Measurements from ENCODE around the gene PIK3C3.

The PIK3C3 gene

DNA sequence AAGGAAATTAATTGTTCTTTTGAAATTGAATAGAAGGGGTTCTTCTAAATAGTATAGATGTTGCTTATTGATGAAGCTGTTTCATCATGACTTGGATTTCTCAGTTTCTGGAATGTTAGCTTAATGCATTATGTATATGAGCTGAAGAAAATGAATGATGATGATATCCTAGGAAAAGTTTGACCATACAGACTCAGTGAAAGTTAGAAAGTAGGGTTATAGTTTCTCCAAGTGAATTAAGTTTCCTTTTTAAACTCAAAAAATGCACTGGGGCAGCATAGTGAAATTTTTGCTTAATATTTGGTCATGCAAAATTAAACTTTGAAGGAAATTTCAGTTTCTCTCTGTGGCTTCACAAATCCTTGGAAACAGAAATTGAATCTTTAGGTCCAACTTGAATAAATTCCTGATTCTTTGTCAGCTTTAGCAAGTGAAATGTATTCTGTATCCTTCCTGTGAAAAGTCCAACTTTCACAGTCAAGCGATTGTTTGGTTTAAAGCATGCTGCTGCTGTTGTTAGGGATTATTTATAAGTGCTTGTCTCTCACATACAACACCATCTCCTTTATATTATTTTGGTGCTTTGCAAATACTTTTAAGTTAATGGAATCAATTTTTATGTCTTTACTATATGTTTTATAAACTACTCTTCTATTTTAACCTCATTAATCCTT lies 78.2 kb downstream of the PIK3C3 start:
- DNase-seq (ENCODE audit: low read depth): no peak
- in situ Hi-C loops (cut with HindIII; ENCODE audit: low sequenced_read_pairs): no loop called here
- TF ChIP-seq CTCF (IDR thresholded peaks at IDR 0.05; ENCODE audit: low read depth, low read length, missing control alignments): no peak
- no peak overlapping the region for H3K4me3 ChIP-seq (ENCODE audit: low read depth, low read length)

DNA sequence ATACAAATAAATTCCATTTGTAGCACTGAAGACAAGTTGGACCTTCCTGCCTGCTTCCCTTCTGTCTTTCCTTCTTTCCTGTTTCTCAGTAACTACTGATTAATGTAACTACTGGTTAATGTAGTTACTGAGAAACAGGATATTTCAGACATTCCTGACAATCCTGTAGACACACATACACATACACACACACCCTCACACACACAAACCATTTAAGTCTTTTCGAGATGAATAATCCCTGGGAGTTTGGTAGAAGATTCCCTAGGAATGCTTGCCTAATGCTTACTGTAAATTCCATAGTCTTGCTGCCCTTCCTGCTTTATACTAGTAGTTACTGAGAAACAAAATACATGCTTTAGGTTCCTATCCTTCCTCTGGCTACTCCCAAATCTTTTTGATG lies 83.9 kb downstream of the PIK3C3 start:
- no peak for TF ChIP-seq CTCF (IDR thresholded peaks at IDR 0.05; ENCODE audit: low read depth, low read length, missing control alignments)
- H3K4me3 ChIP-seq (ENCODE audit: low read depth, low read length): no peak overlapping the region
- in situ Hi-C loops (cut with HindIII; ENCODE audit: low sequenced_read_pairs): no loop called here
- peak; percentile 36 for DNase-seq (ENCODE audit: low read depth)

GRCh38 chr18:42039396-42039795 lies 84.4 kb downstream of the PIK3C3 start:
- H3K4me3 ChIP-seq (ENCODE audit: low read depth, low read length): no peak overlapping the region
- no peak for DNase-seq (ENCODE audit: low read depth)
- TF ChIP-seq CTCF (IDR thresholded peaks at IDR 0.05; ENCODE audit: low read depth, low read length, missing control alignments): no peak
- in situ Hi-C loops (cut with HindIII; ENCODE audit: low sequenced_read_pairs): no loop called here

- TF ChIP-seq CTCF (IDR thresholded peaks at IDR 0.05; ENCODE audit: low read depth, low read length, missing control alignments): no peak
- H3K4me3 ChIP-seq (ENCODE audit: low read depth, low read length): no peak overlapping the region
- DNase-seq (ENCODE audit: low read depth): no peak
- in situ Hi-C loops (cut with HindIII; ENCODE audit: low sequenced_read_pairs): no loop called here
These were observed 86.8 kb downstream of the PIK3C3 start for GRCh38 chr18:42041793-42042192.

DNA sequence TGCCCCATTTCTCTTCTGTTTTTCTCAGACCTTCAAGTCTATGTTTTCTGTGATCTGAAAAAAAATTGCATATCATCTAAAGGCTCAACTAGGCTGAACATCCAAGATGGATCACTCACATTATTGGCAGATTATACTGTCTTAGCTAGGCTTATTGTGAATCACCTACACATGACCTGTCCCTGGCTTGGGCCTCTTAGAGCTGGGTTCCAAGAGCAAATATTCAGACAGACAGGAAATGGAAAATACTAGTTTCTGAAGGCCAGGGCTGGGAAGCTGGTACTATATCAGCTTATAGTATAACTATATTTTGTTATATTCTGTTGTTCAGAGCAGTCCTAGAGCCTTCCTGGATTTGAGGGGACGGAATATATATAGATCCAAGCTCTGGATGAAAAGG lies 90.3 kb downstream of the PIK3C3 start:
- H3K4me3 ChIP-seq (ENCODE audit: low read depth, low read length): no peak overlapping the region
- TF ChIP-seq CTCF (IDR thresholded peaks at IDR 0.05; ENCODE audit: low read depth, low read length, missing control alignments): no peak
- no peak for DNase-seq (ENCODE audit: low read depth)
- in situ Hi-C loops (cut with HindIII; ENCODE audit: low sequenced_read_pairs): no loop called here

GRCh38 chr18:42047721-42048120 lies 92.7 kb downstream of the PIK3C3 start:
- TF ChIP-seq CTCF (IDR thresholded peaks at IDR 0.05; ENCODE audit: low read depth, low read length, missing control alignments): no peak
- no peak overlapping the region for H3K4me3 ChIP-seq (ENCODE audit: low read depth, low read length)
- in situ Hi-C loops (cut with HindIII; ENCODE audit: low sequenced_read_pairs): no loop called here
- no peak for DNase-seq (ENCODE audit: low read depth)

Data from astrocyte of the cerebellum (primary cell).